ENCODE measurements around the gene ILF3. TPM values are rescaled to one million over a fixed set of nuclear protein-coding genes. Genes with fewer than 3 reads are reported as not detected.

ILF3 gene
- polyA plus RNA-seq, 1 donor (not counting 4 experiments of a cell fraction or from before 2014, with no cell fraction given), result 162 TPM

GRCh38 chr19:10681658-10682057 is 27.5 kb downstream of the ILF3 start:
- Histone ChIP-seq H4K20me1 (ENCODE audit: control insufficient read depth, extremely low read depth, insufficient read depth, low read length) (peaks cover 10% of the 10 kb centered on the region), H3K4me1 (ENCODE audit: control insufficient read depth, extremely low read depth, insufficient read depth, low read length) (peaks cover 3% of the 10 kb centered on the region), H3K27ac (ENCODE audit: control insufficient read depth, insufficient read depth, low read length) (no peak overlapping the region), H3K27me3 (ENCODE audit: control insufficient read depth, extremely low read depth, insufficient read depth, low read length) (no peaks in the 10 kb centered on the region), H3K9me1 (ENCODE audit: control insufficient read depth, extremely low read depth, insufficient read depth, low read length) (no peaks in the 10 kb centered on the region), H3K36me3 (ENCODE audit: control insufficient read depth in 2 of 2, extremely low read depth in 1 of 2, insufficient read depth in 2 of 2, low read length in 2 of 2) (peaks cover 62 to 79% of the 10 kb centered on the region in 2 experiments), H3K4me3 (ENCODE audit: control insufficient read depth in 2 of 3, extremely low read depth in 1 of 3, insufficient read depth in 2 of 3, low read depth in 1 of 3, low read length in 3 of 3) (no peak overlapping the region), H3K4me2 (ENCODE audit: control insufficient read depth, extremely low read depth, insufficient read depth, low read depth, low read length) (no peak overlapping the region), H3K9ac (ENCODE audit: control insufficient read depth, extremely low read depth, insufficient read depth, low read length) (no peak overlapping the region), H3K79me2 (ENCODE audit: control insufficient read depth, insufficient read depth, low read length) (peaks cover 57% of the 10 kb centered on the region), H2AFZ (ENCODE audit: control insufficient read depth, low read length) (no peak overlapping the region), H3K9me3 (ENCODE audit: control insufficient read depth, low read depth, low read length) (no peaks in the 10 kb centered on the region)
- dilution Hi-C loops (cut with MboI; ENCODE audit: extremely low pct_ligation_motif_present, low sequenced_read_pairs), result no loop called here
- TF ChIP-seq CTCF (optimal IDR thresholded peaks at IDR 0.05 in 1 of 3, IDR thresholded peaks at IDR 0.05 in 1 of 3, conservative IDR thresholded peaks at IDR 0.05 in 1 of 3; ENCODE audit: extremely low read depth in 1 of 3, insufficient read depth in 2 of 3, low read length in 3 of 3), result no peak
- no peak for TF ChIP-seq EZH2 (IDR thresholded peaks at IDR 0.05; ENCODE audit: low read length)
- DNase-seq (ENCODE audit: low read depth, low spot score), result no peak
- no peak for FAIRE-seq

- no peak overlapping the region for H3K9ac ChIP-seq (ENCODE audit: control insufficient read depth, extremely low read depth, insufficient read depth, low read length)
- no peak overlapping the region for H3K4me3 ChIP-seq (ENCODE audit: control insufficient read depth in 2 of 3, extremely low read depth in 1 of 3, insufficient read depth in 2 of 3, low read depth in 1 of 3, low read length in 3 of 3)
- peaks cover 10% of the 10 kb centered on the region for H4K20me1 ChIP-seq (ENCODE audit: control insufficient read depth, extremely low read depth, insufficient read depth, low read length)
- peaks cover 64 to 73% of the 10 kb centered on the region in 2 experiments for H3K36me3 ChIP-seq (ENCODE audit: control insufficient read depth in 2 of 2, extremely low read depth in 1 of 2, insufficient read depth in 2 of 2, low read length in 2 of 2)
- no peak overlapping the region for H3K4me2 ChIP-seq (ENCODE audit: control insufficient read depth, extremely low read depth, insufficient read depth, low read depth, low read length)
- no peaks in the 10 kb centered on the region for H3K9me3 ChIP-seq (ENCODE audit: control insufficient read depth, low read depth, low read length)
- dilution Hi-C loops (cut with MboI; ENCODE audit: extremely low pct_ligation_motif_present, low sequenced_read_pairs), result no loop called here
- no peak overlapping the region for H2AFZ ChIP-seq (ENCODE audit: control insufficient read depth, low read length)
- no peaks in the 10 kb centered on the region for H3K27me3 ChIP-seq (ENCODE audit: control insufficient read depth, extremely low read depth, insufficient read depth, low read length)
- FAIRE-seq (no peak), DNase-seq (ENCODE audit: low read depth, low spot score) (no peak)
- no peaks in the 10 kb centered on the region for H3K9me1 ChIP-seq (ENCODE audit: control insufficient read depth, extremely low read depth, insufficient read depth, low read length)
- H3K4me1 ChIP-seq (ENCODE audit: control insufficient read depth, extremely low read depth, insufficient read depth, low read length), result peaks cover 3% of the 10 kb centered on the region
- no peak for TF ChIP-seq EZH2 (IDR thresholded peaks at IDR 0.05; ENCODE audit: low read length)
- no peak for TF ChIP-seq CTCF (optimal IDR thresholded peaks at IDR 0.05 in 1 of 3, IDR thresholded peaks at IDR 0.05 in 1 of 3, conservative IDR thresholded peaks at IDR 0.05 in 1 of 3; ENCODE audit: extremely low read depth in 1 of 3, insufficient read depth in 2 of 3, low read length in 3 of 3)
- no peak overlapping the region for H3K27ac ChIP-seq (ENCODE audit: control insufficient read depth, insufficient read depth, low read length)
- peaks cover 50% of the 10 kb centered on the region for H3K79me2 ChIP-seq (ENCODE audit: control insufficient read depth, insufficient read depth, low read length)
These were observed 28.4 kb downstream of the ILF3 start for GRCh38 chr19:10682397-10683063.
